HAP-1 (cell line): Measurements from ENCODE around the gene ANKRD13B.

Experiments used
- DNase-seq, 2 experiments: peaks; one replicate each; pipeline ENCODE4 v3.0.0-alpha.2; 2016 to 2020; ENCODE audit warnings: low spot score in 2 of 2
- H3K27me3 ChIP-seq: fragments of 250-450 bp; sonication (Bioruptor Pico); 2 replicates; pipeline ENCODE4 v1.5.1; 2020; ENCODE audit warnings: low read depth, mild to moderate bottlenecking, moderate library complexity
- H3K36me3 ChIP-seq: fragments of 250-450 bp; sonication (Bioruptor Pico); replicated peaks from 2 replicates; pipeline ENCODE4 v1.5.1; 2020; ENCODE audit warnings: mild to moderate bottlenecking
- H3K4me1 ChIP-seq: fragments of 250-450 bp; sonication (Bioruptor Pico); 2 replicates; pipeline ENCODE4 v1.5.1; 2020; ENCODE audit warnings: mild to moderate bottlenecking
- H3K4me3 ChIP-seq: fragments of 250-450 bp; sonication (Bioruptor Pico); 2 replicates; pipeline ENCODE4 v1.5.1; 2020; ENCODE audit warnings: mild to moderate bottlenecking, moderate library complexity
- H3K9me3 ChIP-seq: fragments of 250-450 bp; sonication (Bioruptor Pico); 2 replicates; pipeline ENCODE4 v1.5.1; 2020; ENCODE audit warnings: mild to moderate bottlenecking, moderate library complexity
- in situ Hi-C: fragments of 300-500 bp; cut with MboI; formaldehyde crosslinking; loops from 3 replicates; pipeline ENCODE4 v1.14.3; 2020; ENCODE audit warnings: low sequenced_read_pairs, inconsistent platforms, mixed read lengths

The ANKRD13B gene

GRCh38 chr17:29616300-29617048, 23.5 kb downstream of the ANKRD13B start:
- peaks cover 10% of the 10 kb centered on the region for H3K4me1 ChIP-seq
- peaks cover 3% of the 10 kb centered on the region; the same call in 1 of the 2 replicates for H3K36me3 ChIP-seq
- no peak overlapping the region for H3K4me3 ChIP-seq
- in situ Hi-C loops: loop anchor here (5.0 to 25.0 kb wide), 2 partner anchors 49 to 321 kb away; partner anchors contain the start of genes ABHD15, EFCAB5, SSH2 and TP53I13
- H3K9me3 ChIP-seq: no peaks in the 10 kb centered on the region
- DNase-seq: no peak
- no peaks in the 10 kb centered on the region for H3K27me3 ChIP-seq

DNA sequence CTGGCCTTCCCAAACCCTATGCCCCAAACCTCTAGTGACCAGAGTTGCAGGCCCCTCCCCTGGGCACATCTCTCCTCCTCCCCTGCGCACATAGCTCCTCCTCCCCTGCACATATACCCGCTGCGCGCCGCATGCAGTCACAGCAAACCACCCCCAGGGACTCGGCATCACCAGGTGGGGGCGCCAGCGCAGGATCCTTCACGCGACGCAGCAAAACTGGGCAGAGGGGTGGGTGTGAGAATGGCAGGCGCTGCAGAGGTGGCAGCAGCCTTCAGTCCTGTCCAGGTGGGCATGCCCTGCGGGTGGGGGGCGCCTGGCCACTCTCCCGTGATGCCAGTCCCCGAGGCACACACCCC, 24.2 kb downstream of the ANKRD13B start:
- DNase-seq: peak; percentile 43 to 88
- Histone ChIP-seq H3K27me3 (no peaks in the 10 kb centered on the region), H3K4me1 (peaks cover 15% of the 10 kb centered on the region), H3K4me3 (no peak overlapping the region), H3K36me3 (peaks cover 3% of the 10 kb centered on the region; the same call in 1 of the 2 replicates), H3K9me3 (no peaks in the 10 kb centered on the region)
- in situ Hi-C loops: loop anchor here (5.0 to 25.0 kb wide), 2 partner anchors 50 to 320 kb away; partner anchors contain the start of genes ABHD15, EFCAB5, SSH2 and TP53I13

DNA sequence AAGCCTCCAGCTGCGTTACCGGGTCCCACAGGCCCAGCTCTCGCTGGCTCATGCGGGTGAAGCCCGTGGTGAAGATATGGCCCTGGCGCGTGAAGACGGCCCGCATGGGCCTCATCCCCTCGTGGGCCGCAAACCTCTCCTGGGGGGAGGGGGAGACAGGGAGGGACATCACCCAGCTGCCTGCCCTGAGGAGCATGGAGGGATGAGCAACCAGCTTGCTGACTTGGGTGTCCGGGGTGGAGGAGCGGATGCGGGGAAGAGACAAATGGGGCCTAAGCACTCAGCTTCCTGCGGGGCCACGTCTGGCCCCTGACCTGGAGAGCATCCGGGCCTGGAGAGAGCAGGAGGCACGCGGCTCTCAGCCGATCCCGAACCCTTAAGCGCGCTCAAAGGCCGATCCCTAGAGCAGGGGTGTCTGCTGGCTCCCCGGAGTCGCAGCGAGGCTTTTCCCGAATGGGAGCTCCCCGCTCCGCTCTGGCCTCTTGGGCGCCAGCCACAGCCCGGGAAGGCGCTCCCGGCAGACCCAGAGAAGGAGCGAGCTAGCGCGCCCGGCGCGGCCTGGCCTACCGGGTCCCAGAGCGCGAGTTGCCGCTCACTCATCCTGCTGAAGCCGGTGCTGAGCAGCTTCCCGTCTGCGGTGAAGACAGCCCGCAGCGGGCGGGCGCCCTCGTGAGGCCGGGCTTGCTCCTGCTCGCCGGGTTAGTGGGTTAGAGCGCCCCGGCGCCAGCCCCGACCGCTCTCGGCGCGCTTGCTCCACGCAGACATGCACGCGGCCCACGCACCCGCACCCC, 24.7 kb downstream of the ANKRD13B start:
- in situ Hi-C loops: loop anchor here (5.0 to 25.0 kb wide), 2 partner anchors 50 to 320 kb away; partner anchors contain the start of genes ABHD15, EFCAB5, SSH2 and TP53I13
- peaks cover 15% of the 10 kb centered on the region for H3K4me1 ChIP-seq
- no peaks in the 10 kb centered on the region for H3K27me3 ChIP-seq
- peaks cover 2% of the 10 kb centered on the region; the same call in 1 of the 2 replicates for H3K36me3 ChIP-seq
- H3K9me3 ChIP-seq: no peaks in the 10 kb centered on the region
- peak overlapping the region; percentile 14 for H3K4me3 ChIP-seq
- peak; percentile 34 to 77 for DNase-seq

DNA sequence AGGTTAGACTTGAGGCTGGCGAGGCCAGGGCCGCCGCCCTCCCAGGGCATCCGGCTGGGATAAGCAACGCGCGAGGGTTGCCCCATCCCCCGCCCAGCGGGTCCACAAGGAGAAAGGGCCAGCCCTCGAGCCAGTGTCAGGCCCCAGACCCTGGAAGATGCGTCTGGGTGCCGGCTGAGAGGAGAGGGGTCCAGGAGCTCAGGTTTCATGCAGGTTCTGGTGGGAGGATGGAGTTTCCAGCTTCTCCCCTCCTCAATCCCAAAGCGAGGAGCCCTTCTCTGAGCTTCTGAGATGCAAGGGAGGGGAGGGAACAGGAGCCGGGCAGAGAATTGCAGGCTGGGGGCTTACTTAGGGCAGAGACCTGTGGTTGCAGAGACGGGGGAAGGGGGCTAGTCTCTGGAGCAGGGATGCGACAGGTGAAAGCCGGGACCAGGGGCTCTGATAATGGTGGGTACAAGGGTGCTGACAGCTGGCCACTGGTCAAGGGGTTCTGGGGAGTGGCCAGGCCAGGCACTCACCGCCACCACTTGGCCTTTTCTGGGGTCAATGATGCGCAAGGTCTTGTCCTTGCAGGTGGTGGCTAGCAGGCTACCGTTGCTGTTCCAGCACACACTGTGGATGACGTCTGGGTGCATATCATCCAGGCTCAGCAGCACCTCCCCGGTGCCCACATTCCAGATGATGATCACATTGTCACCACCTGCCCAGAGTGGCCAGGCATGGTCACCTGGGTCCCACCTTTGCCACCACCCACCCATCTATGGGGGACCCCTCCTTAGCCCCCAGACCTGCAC, 25.5 kb downstream of the ANKRD13B start:
- in situ Hi-C loops: loop anchor here (5.0 to 25.0 kb wide), 2 partner anchors 51 to 319 kb away; partner anchors contain the start of genes ABHD15, EFCAB5, SSH2 and TP53I13
- no peaks in the 10 kb centered on the region for H3K9me3 ChIP-seq
- peaks cover 21% of the 10 kb centered on the region for H3K4me1 ChIP-seq
- H3K4me3 ChIP-seq: peak overlapping the region; percentile 14
- H3K27me3 ChIP-seq: no peaks in the 10 kb centered on the region
- H3K36me3 ChIP-seq: no peaks in the 10 kb centered on the region
- DNase-seq: no peak

- in situ Hi-C loops: loop anchor here (5.0 to 25.0 kb wide), 2 partner anchors 52 to 318 kb away; partner anchors contain the start of genes ABHD15, EFCAB5, SSH2 and TP53I13
- Histone ChIP-seq H3K36me3 (no peaks in the 10 kb centered on the region), H3K4me1 (peaks cover 23% of the 10 kb centered on the region), H3K9me3 (no peaks in the 10 kb centered on the region), H3K4me3 (no peak overlapping the region), H3K27me3 (no peaks in the 10 kb centered on the region)
- no peak for DNase-seq
Observed at GRCh38 chr17:29619251-29619650, 26.3 kb downstream of the ANKRD13B start.

- Histone ChIP-seq H3K9me3 (no peaks in the 10 kb centered on the region), H3K4me1 (peaks cover 23% of the 10 kb centered on the region), H3K27me3 (no peaks in the 10 kb centered on the region), H3K36me3 (no peaks in the 10 kb centered on the region), H3K4me3 (no peak overlapping the region)
- in situ Hi-C loops: loop anchor here (25.0 kb wide), 1 partner anchor 317 kb away; the partner anchor contains the start of genes EFCAB5 and SSH2
- no peak for DNase-seq
Observed at GRCh38 chr17:29620271-29620670, 27.3 kb downstream of the ANKRD13B start.

DNA sequence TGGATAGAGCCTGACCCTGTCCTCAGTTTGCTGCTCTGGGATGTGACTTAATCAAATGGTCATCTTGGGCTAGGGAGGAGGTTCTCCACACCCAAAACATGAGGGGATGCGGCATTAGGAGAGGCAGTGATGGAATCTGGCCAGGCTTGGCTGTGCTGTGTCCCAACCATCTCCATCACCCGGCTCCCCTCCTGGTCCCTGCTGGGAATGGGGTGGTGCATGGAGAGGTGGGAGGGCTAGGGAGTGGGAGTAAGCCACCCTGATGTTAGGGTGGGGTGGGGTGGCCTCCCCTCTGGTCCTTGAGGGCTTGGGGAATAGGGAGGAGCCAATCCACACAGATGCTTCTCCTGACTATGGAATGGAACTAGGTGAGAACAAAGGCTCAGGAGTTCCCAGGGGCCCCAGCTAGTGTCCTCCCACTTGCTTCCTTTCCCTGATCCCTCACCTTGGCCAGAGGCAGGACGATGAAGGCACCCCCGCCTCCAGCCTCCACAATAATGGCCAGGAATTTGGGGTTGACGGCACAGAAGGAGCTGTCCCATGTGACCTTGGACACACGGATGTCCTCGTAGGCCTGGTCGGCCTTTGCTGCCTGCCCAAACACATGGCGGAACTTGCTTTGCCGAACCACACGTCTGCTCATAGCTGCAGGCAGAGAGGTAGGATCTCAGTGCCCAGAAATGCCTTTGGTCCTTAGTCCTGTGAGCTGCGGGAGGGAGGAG, 28.0 kb downstream of the ANKRD13B start:
- H3K27me3 ChIP-seq: no peaks in the 10 kb centered on the region
- in situ Hi-C loops: loop anchor here (25.0 kb wide), 1 partner anchor 316 kb away; the partner anchor contains the start of genes EFCAB5 and SSH2
- H3K9me3 ChIP-seq: no peaks in the 10 kb centered on the region
- DNase-seq: no peak
- H3K4me1 ChIP-seq: peaks cover 23% of the 10 kb centered on the region
- H3K4me3 ChIP-seq: no peak overlapping the region
- H3K36me3 ChIP-seq: no peaks in the 10 kb centered on the region

DNA sequence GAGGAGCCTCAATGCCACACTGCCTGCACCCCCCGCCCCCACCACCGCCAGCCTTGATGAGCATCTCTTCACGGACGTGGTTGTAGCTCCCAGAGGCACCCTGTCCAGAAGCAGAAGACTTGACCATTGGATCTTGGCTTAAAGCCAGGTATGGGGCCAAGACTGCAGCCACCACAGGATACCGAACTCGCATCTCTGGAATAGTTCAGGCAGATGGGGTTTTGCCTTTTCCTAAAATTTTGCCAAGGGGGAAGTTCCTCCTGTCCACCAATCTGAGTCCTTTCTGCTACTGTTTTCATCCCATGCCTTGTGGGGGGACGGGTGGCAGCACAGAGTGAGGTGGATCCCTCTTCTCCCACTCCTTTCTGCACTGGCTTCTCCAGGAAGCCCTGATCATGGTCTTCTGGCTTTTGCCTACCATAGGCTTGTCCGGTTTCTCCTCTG, 28.8 kb downstream of the ANKRD13B start:
- no peak for DNase-seq
- Histone ChIP-seq H3K27me3 (no peaks in the 10 kb centered on the region), H3K4me3 (peak overlapping the region; percentile 84), H3K9me3 (no peaks in the 10 kb centered on the region), H3K36me3 (no peaks in the 10 kb centered on the region), H3K4me1 (peaks cover 23% of the 10 kb centered on the region)
- in situ Hi-C loops: loop anchor here (25.0 kb wide), 1 partner anchor 316 kb away; the partner anchor contains the start of genes EFCAB5 and SSH2

DNA sequence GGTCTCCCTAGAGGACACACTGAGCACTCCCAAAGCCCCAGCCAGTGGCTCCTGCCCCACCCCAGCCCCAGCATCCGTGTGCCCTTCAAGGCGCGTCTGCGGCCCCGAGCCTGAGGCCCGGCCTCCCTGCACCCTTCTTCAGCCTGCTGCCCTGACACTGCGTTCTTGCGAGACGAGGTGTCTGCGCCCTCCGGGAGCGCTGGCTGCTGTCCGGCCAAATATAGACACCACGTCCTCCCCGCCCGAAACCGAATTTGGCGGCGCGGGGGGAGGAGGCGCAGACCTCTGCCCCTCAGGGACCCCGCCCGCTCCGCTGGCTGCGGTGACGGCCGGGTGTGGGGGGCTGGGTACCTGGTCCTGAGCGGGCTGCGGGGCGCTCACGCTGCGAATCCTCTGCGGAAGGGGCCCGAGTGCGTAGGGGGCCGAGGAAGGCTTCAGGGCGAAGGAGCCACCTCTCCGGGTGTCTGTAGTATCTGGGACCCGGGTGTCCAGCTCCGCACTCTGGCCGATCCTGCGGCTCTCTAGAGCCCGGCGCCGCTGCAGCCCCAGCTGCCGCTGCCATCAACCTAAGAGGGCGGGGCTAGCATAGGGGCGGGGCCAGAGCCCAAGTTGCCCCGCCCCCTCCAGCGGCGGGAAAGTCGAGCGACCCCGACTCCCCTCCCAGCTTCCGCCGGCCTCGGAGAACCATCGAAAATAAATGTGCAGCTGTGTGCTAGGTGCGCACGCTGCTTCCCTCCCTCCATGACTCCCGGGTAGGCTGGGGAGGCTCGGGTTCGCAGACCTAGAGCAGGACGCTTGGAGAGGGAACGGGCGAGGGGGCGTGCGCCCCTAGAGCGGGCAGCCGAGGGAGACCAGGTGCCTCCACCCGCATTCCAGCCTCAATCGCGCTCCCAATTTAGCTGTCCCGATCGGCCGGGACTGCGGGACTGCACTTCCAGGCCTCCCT, 29.7 kb downstream of the ANKRD13B start, which contains the start of gene CORO6:
Gene CORO6, minus strand, starts transcription at position 576 of the 946 bp plus-strand sequence. CDS start 1,491 bp downstream, outside the sequence.
- Histone ChIP-seq H3K4me3 (peak within 1 kb of the TSS; percentile 84), H3K9me3 (no peaks in the 10 kb centered on the region), H3K36me3 (no peaks in the 10 kb centered on the region), H3K27me3 (no peaks in the 10 kb centered on the region), H3K4me1 (peaks cover 18% of the 10 kb centered on the region)
- peak; percentile 54 to 87 for DNase-seq
- in situ Hi-C loops: loop anchor here (25.0 kb wide), 1 partner anchor 315 kb away; the partner anchor contains the start of genes EFCAB5 and SSH2

DNA sequence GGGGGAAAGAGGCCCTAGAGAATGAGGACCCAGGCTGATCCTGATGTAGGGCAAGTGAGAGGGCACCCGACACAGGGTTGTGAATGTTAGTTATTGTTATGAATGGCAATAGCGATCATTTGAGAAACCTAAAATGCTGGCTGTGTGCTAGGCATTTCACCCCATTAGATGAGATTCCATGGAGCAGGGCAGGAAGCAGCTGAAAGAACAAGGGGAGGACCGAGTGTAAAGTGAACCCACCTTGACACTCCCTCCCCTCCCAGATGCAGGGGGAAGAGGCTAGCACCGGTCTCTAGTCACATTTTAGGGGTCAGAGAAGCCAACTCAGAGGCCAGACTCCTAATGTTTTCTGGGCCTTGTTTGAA, 30.3 kb downstream of the ANKRD13B start:
- Histone ChIP-seq H3K36me3 (no peaks in the 10 kb centered on the region), H3K9me3 (no peaks in the 10 kb centered on the region), H3K4me1 (peaks cover 14% of the 10 kb centered on the region), H3K4me3 (peak overlapping the region; percentile 84), H3K27me3 (no peaks in the 10 kb centered on the region)
- in situ Hi-C loops: loop anchor here (25.0 kb wide), 1 partner anchor 314 kb away; the partner anchor contains the start of genes EFCAB5 and SSH2
- no peak for DNase-seq

DNA sequence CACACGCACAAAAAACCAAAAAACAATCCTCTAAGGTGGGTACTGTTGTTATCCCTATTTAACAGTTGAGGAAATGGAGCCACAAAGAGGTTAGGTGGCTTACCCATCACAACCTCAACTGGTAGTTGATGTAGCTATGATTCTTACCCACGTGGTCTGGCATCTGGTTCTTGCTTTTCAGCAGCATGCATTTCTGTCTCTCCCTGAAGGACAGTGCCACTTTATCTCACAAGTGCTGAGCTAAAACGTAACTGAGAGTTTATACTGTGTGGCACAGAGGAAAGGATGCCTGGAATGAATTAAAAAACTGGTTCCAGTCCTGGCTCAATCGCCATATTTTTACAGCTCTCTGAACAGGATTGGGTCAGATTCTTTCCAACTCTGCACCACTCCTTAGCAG, 31.7 kb downstream of the ANKRD13B start:
- in situ Hi-C loops: loop anchor here (25.0 kb wide), 1 partner anchor 313 kb away; the partner anchor contains the start of genes EFCAB5 and SSH2
- peaks cover 14% of the 10 kb centered on the region for H3K4me1 ChIP-seq
- no peaks in the 10 kb centered on the region for H3K27me3 ChIP-seq

More for the DNA sequence above, 31.7 kb downstream of the ANKRD13B start:
- DNase-seq: no peak
- Histone ChIP-seq H3K4me3 (no peak overlapping the region), H3K9me3 (no peaks in the 10 kb centered on the region), H3K36me3 (no peaks in the 10 kb centered on the region)
